HG03469 (cell line): ENCODE data around the gene RGMB.
A peak's percentile ranks its signal among the peaks of the same experiment; 100 is the strongest.

Source experiments
- ATAC-seq: cut with Tn5 transposase; IDR thresholded peaks from one replicate; pipeline ENCODE4 v1.9.1; 2021; ENCODE audit warnings: mild to moderate bottlenecking, moderate library complexity, moderate number of reproducible peaks; ENCODE audit not compliant: unreplicated experiment

RGMB gene

DNA sequence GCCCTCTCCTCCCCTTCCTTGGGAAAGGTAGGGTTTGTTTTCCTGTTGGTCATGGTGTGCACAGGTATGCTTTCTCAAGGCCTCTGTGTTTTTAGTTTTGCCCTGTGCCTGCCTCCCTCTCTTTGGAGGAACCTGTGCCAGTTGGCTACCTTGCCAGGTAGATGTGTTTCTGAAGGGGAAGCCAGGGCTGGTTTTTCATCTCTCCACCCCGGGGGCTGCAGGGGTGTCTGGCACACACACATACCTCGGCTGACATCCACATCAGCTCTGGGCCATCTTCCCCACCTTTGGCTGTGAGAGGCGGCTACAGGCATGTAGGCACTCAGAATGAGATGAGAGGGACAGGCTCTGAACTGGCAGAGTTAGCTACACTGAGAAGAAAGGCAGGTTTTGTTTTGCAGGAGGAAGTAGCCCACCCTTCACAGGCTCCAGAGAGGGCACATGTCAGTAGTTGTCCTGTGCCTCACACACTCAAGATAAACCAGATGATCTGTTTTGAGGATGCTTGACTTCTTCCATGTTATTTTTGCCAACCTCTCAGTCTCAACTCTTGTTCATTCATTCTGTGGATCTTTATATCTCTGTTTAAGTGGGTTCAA, 9.7 kb downstream of the RGMB start:
- no peak for ATAC-seq

DNA sequence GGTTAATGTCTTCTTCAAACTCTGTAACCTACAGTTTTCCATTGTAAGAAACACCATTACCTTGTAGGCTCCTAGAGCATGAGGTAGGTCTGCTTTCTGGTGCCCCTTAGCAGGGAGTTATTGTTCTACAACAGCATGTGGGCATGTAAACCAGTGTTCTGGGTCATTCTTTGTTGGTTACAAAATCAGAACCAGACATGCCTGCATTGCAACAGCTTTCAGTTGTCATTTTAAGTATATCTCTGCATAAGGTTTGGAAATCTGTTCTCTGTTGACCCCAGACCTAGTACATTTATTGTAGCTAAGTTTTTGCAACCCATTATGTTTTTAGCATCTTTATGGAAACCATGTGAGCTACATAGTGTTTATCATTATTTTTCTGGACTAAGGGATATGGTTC, 10.9 kb downstream of the RGMB start:
- no peak for ATAC-seq

GRCh38 chr5:98785244-98785643, 11.8 kb downstream of the RGMB start:
- no peak for ATAC-seq

- no peak for ATAC-seq
These were observed 12.9 kb downstream of the RGMB start for GRCh38 chr5:98786191-98786853.

DNA sequence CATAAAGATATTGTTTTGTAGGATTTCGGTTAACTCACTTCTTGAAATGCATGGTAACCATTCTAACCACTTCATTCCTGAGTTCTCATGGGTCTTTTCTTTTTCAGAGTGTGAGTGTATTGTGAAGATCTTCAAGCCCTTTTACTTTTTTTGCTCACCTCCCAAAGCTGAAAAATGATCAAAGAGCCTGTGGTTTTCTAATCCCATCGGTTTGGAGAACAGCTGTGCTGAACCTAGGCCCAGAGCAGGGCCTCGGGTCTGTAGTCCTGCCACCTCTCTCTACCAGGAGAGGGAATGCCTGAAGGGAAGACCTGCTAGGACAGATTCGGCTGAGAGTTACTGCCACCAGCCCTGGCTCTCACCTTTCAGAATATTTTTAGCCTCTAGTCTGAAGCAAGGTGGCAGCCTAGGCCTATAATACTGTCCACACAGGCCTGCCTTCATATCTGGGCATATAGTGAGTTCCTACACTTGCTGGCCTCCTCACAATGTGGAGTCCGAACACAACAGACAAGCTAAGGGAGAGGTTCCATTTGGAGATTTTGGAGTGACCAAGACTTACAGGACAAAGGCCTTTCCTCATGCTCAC, 13.8 kb downstream of the RGMB start:
- no peak for ATAC-seq

- ATAC-seq, result no peak
These were observed 15.6 kb downstream of the RGMB start for GRCh38 chr5:98789029-98789428.

- ATAC-seq, result no peak
These were observed 17.6 kb downstream of the RGMB start for GRCh38 chr5:98791001-98791519.

DNA sequence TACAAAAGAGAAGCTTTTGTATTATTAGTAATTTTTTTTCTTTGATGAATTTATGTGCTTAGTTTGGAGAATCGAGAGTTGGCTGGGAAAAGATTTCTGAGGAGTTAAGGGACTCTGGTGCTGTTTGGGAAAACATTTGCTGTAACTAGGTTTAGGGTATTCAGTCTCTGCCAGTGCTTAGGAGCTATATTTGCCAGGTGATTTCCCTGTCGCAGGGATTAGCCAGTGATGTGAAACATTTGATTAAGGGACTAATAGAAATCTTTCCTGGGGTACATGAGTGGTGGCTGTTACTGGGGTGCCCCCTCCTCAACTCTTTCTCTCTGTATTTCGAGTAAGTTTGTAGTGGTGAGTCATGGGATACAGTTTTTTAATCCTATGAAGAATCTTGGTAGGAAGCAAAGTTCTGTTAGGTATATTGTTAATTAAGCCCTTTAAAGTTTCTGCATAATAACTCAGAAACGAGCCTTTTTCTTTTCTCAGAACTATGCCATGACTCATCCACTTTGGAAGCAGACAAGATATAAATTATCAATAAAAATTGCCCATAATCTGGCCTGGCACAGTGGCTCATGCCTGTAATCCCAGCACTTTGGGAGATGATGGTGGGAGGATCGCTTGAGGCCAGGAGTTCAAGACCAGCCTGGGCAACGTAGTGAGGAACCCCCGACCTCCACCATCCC, 18.6 kb downstream of the RGMB start:
- ATAC-seq, result no peak

DNA sequence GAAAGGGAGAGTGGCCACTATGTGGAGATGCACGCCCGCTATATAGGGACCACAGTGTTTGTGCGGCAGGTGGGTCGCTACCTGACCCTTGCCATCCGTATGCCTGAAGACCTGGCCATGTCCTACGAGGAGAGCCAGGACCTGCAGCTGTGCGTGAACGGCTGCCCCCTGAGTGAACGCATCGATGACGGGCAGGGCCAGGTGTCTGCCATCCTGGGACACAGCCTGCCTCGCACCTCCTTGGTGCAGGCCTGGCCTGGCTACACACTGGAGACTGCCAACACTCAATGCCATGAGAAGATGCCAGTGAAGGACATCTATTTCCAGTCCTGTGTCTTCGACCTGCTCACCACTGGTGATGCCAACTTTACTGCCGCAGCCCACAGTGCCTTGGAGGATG, 19.8 kb downstream of the RGMB start:
- no peak for ATAC-seq

GRCh38 chr5:98794001-98794400, 20.5 kb downstream of the RGMB start:
- ATAC-seq, result no peak

GRCh38 chr5:98794414-98795080, 21.1 kb downstream of the RGMB start:
- no peak for ATAC-seq

DNA sequence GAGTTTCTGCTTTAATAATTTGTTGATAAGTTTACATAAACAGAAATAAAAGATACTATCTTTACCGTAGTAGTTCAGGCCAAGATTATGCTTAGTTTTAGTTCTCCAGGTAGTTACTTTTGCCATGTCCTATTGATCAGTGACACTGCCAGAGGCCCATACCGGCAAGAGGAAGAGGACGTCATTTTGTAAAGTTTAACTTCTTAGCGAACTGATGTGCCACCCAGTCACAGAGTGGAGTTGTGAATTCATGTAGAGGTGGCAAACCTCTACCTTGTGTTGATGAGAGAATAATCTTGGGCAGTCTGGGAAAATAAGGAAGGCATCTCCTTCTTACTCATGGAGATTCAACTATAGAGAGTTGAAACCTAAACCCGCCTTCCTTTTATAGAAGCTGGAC, 21.8 kb downstream of the RGMB start:
- no peak for ATAC-seq

GRCh38 chr5:98796197-98796972, 22.9 kb downstream of the RGMB start:
- ATAC-seq, result peak; percentile 59

DNA sequence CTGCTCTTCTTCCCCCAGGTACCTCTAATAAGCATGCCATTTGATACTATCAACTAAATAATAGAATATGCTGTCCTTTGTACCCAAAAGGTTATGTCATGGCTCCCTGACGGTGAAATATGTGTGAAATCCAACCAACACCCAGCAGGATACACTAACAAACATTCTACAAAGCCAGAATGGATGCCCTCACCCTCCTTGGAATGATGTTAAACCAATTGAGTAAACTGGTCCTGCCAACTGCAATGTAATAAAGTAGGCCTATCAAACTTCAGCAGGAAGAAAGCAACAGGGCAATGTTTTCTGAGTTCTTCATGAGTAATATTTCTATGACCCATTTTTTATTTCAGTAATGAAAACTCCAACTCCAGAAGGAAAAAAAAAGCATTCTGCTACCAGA, 24.9 kb downstream of the RGMB start:
- no peak for ATAC-seq

- ATAC-seq, result no peak
These were observed 25.4 kb downstream of the RGMB start for GRCh38 chr5:98798847-98799246.

GRCh38 chr5:98804066-98804465, 30.6 kb downstream of the RGMB start:
- no peak for ATAC-seq

- ATAC-seq, result no peak
These were observed 31.6 kb downstream of the RGMB start for GRCh38 chr5:98805070-98805469.

DNA sequence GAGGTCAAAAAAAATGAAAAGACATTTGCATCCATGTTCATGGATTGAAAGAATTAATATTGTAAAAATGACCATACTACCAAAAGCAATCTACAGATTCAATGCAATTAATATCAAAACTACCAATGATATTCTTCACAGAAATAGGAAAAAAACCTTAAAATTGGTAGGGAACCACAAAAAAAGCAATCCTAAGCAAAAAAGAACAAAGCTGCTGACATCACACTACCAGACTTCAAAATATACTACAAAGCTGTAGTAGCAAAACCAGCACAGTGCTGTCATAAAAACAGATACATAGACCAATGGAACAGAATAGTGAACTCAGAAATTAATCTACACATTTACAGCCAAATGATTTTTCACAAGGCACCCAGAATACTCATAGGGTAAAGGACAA, 34.3 kb downstream of the RGMB start:
- no peak for ATAC-seq

- ATAC-seq, result no peak
These were observed 36.7 kb downstream of the RGMB start for GRCh38 chr5:98810206-98810605.

DNA sequence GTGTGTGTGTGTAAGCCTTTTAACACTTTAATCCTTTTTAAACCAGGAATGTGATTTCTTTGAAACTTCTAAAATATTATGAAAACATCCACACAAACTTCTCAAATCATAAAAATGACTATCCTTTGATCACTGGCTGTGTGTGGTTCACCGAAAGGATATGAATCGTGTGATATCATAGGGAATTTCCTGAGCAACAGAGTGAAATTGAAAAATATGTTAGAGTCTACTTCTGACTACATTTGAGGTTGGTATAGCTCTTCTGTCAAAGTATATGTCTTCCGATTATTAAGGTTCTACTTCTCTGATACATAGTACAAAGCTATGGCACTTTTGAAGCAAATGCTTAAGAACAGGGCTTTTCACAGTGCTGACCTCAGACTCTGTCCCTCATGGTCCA, 40.3 kb downstream of the RGMB start:
- no peak for ATAC-seq
